Dendritic cell treated with granulocyte-macrophage colony-stimulating factor and Interleukin-4, amounts not matched to agents 40 ng/mL and 50 ng/mL, for 4 days (primary cell): ENCODE results near the gene NINJ2.

Experiments
- H3K27ac Mint-ChIP-seq: one replicate; pipeline ENCODE4 v1.8.0; 2022; ENCODE audit warnings: mild to moderate bottlenecking, mixed read lengths
- H3K27me3 Mint-ChIP-seq: one replicate; pipeline ENCODE4 v1.8.0; 2022; ENCODE audit warnings: mild to moderate bottlenecking, mixed read lengths
- H3K36me3 Mint-ChIP-seq: one replicate; pipeline ENCODE4 v1.8.0; 2022; ENCODE audit warnings: low read depth, mixed read lengths
- H3K4me1 Mint-ChIP-seq: one replicate; pipeline ENCODE4 v1.8.0; 2022; ENCODE audit warnings: low read depth, mixed read lengths
- H3K4me3 Mint-ChIP-seq: one replicate; pipeline ENCODE4 v1.8.0; 2022; ENCODE audit warnings: mild to moderate bottlenecking, moderate library complexity, mixed read lengths
- H3K9me3 Mint-ChIP-seq: one replicate; pipeline ENCODE4 v1.8.0; 2022; ENCODE audit warnings: mixed read lengths
- intact Hi-C: fragments of 100-400 bp; cut with micrococcal nuclease; formaldehyde crosslinking; loops from one replicate; pipeline ENCODE4 v1.15.0; 2022

NINJ2 gene

GRCh38 chr12:575948-576614, 87.2 kb downstream of the NINJ2 start:
- Mint-ChIP-seq H3K27me3 (peaks cover 2% of the 10 kb centered on the region), H3K4me3 (peak overlapping the region; percentile 66), H3K36me3 (no peaks in the 10 kb centered on the region), H3K27ac (peak overlapping the region; percentile 85), H3K4me1 (peaks cover 33% of the 10 kb centered on the region), H3K9me3 (no peaks in the 10 kb centered on the region)
- intact Hi-C loops, result loop anchor here (2.0 to 5.0 kb wide), 4 partner anchors 36 to 237 kb away; no protein-coding TSS in a partner anchor

DNA sequence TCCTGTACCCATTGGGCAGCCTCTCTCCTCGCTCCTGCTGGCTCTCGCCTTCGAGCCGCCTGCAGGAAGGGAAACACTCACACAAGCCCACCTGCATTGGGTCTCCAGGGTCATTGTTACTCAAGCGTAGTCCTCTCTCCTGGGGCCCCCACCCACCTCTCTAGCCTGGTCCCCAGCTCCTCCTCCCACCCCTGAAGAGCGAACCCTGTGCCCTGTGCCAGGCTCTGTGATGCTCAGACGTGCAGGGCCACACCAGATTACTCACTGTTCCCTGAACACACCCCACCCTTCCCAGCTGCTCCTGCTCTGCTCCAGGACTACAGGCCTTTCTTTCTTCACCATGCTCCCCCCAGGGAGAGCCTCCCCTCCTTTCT, 88.1 kb downstream of the NINJ2 start:
- Mint-ChIP-seq H3K4me3 (no peak overlapping the region), H3K9me3 (no peaks in the 10 kb centered on the region), H3K4me1 (peaks cover 28% of the 10 kb centered on the region), H3K27me3 (peaks cover 3% of the 10 kb centered on the region), H3K27ac (peak overlapping the region; percentile 22), H3K36me3 (no peaks in the 10 kb centered on the region)
- intact Hi-C loops, result loop anchor here (5.0 kb wide), 2 partner anchors 37 to 67 kb away; no protein-coding TSS in a partner anchor

DNA sequence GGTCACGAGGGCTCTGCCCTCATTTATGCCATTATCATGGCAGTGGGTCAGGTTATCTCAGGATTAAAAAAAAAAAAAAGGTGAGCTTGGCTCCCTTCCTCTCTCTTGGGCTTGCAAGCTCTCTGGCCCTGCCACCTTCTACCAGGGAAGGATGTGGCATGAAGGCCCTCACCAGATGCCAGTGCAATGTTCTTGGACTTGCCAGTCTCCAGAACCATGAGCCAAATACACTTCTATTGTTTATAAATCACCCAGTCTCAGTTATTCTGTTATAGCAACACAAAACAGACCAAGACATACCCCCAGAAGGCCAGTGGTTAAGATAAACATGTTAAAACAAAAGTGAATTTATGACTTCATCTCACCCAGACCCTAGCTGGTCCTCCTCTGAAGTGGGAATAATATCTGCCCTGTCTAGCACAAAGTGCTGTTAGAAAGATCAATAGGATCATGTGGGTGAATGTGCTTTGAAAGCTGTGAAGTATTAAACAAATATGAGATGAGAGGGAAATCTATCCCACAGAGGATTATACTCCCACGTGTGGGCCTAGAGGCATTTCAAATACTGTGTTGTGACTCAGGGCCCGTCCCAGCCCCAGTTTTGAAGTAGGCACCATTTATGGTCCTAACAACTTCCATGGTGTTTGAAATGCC, 88.6 kb downstream of the NINJ2 start:
- Mint-ChIP-seq H3K27ac (peak overlapping the region; percentile 22), H3K9me3 (no peaks in the 10 kb centered on the region)

DNA sequence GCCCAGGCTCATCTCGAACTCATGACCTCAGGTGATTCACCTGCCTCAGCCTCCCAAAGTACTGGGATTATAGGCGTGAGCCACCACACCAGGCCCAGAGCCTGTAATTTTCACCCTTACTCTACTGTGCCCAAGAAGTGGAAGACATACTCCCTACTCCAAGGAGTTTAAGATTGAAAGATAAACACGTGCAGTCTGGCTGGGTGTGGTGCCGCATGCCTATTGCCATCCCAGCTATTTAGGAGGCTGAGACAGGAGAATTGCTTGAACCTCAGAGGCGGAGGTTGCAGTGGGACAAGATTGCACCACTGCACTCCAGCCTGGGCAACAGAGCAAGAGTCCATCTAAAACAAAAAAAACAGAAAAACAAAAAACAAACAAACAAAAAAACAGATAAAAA, 90.0 kb downstream of the NINJ2 start:
- Mint-ChIP-seq H3K27me3 (peaks cover 4% of the 10 kb centered on the region), H3K4me3 (no peak overlapping the region)
- intact Hi-C loops, result no loop called here

More for the DNA sequence above, 88.6 kb downstream of the NINJ2 start:
- Mint-ChIP-seq H3K27me3 (peaks cover 3% of the 10 kb centered on the region), H3K36me3 (no peaks in the 10 kb centered on the region), H3K4me3 (no peak overlapping the region), H3K4me1 (peaks cover 31% of the 10 kb centered on the region)
- intact Hi-C loops, result loop anchor here (5.0 kb wide), 2 partner anchors 38 to 68 kb away; no protein-coding TSS in a partner anchor

GRCh38 chr12:572532-572899, 90.7 kb downstream of the NINJ2 start:
- Mint-ChIP-seq H3K27me3 (peaks cover 4% of the 10 kb centered on the region), H3K36me3 (no peaks in the 10 kb centered on the region), H3K4me3 (no peak overlapping the region), H3K4me1 (peaks cover 38% of the 10 kb centered on the region), H3K27ac (no peak overlapping the region), H3K9me3 (no peaks in the 10 kb centered on the region)
- intact Hi-C loops, result no loop called here

More for the DNA sequence above, 90.0 kb downstream of the NINJ2 start:
- Mint-ChIP-seq H3K27ac (no peak overlapping the region), H3K36me3 (no peaks in the 10 kb centered on the region), H3K4me1 (peaks cover 40% of the 10 kb centered on the region), H3K9me3 (no peaks in the 10 kb centered on the region)

GRCh38 chr12:571795-572531, 91.3 kb downstream of the NINJ2 start:
- no peaks in the 10 kb centered on the region for H3K36me3 Mint-ChIP-seq
- H3K9me3 Mint-ChIP-seq, result no peaks in the 10 kb centered on the region
- no peak overlapping the region for H3K27ac Mint-ChIP-seq
- peaks cover 4% of the 10 kb centered on the region for H3K27me3 Mint-ChIP-seq
- no peak overlapping the region for H3K4me3 Mint-ChIP-seq
- intact Hi-C loops, result no loop called here
- peaks cover 38% of the 10 kb centered on the region for H3K4me1 Mint-ChIP-seq

GRCh38 chr12:570921-571794, 92.1 kb downstream of the NINJ2 start:
- no peak overlapping the region for H3K27ac Mint-ChIP-seq
- H3K27me3 Mint-ChIP-seq, result peaks cover 5% of the 10 kb centered on the region
- peaks cover 31% of the 10 kb centered on the region for H3K4me1 Mint-ChIP-seq
- no peaks in the 10 kb centered on the region for H3K36me3 Mint-ChIP-seq
- intact Hi-C loops, result no loop called here
- H3K9me3 Mint-ChIP-seq, result no peaks in the 10 kb centered on the region
- no peak overlapping the region for H3K4me3 Mint-ChIP-seq

DNA sequence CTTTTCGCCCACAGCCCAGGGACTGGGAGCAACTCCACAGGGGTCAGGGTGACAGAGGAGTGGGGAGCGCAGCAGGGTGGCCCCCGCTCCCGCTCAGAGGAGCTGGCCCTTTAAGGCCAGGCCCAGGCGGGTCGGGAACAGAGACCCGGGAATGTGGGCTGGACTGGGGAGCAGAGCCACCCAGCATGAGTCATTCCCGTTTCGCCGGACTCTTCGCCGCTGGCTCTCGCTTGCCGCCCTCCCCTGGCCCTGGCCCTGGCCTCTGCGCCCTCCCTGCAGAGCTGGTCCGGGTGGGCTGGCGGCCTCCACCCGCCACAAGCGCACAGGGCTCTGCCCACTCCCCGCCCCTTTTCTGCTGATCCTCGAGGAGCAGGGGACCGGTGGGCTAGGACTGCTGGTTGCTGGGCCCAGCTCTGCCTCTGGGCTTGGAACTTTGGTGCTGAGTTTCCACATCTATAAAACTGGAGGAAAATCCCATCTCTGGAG, 92.8 kb downstream of the NINJ2 start:
- H3K36me3 Mint-ChIP-seq, result peaks cover 6% of the 10 kb centered on the region
- H3K27ac Mint-ChIP-seq, result no peak overlapping the region
- H3K27me3 Mint-ChIP-seq, result peaks cover 5% of the 10 kb centered on the region
- intact Hi-C loops, result no loop called here
- H3K9me3 Mint-ChIP-seq, result no peaks in the 10 kb centered on the region
- H3K4me1 Mint-ChIP-seq, result peaks cover 27% of the 10 kb centered on the region
- peak overlapping the region; percentile 76 for H3K4me3 Mint-ChIP-seq

DNA sequence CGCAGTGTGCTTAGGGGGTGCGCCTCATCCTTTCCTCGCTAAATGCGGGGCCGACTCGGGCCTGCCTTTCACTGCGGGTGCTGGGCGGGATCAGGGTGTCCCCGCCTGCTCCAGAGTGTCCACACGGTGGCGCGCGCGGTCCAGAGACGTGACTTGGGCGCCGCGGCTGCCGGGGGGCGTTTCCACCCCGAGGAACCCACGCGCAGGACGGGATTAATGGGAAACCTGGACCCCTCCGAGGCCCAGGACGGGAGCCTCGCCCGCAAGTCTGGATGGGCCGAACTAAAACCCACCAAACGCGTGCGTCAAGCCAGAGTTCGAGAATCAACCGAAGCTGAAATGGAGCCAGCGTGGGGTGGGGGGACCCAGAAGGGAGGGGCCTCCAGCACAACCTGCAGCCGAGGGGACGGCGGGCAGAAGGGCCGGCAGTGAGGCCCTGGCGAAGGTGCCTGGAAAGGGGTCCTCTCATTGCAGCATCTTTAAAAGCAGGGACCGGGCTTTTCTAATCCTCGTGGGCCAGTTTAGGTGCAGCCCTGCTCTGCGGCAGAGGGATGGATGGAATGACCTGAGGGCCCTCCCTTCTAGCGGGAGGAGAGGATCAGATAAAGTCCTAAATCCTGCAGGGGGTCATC, 93.3 kb downstream of the NINJ2 start:
- Mint-ChIP-seq H3K4me1 (peaks cover 32% of the 10 kb centered on the region), H3K36me3 (peaks cover 11% of the 10 kb centered on the region), H3K4me3 (peak overlapping the region; percentile 76), H3K27ac (peak overlapping the region; percentile 31), H3K27me3 (peaks cover 5% of the 10 kb centered on the region), H3K9me3 (no peaks in the 10 kb centered on the region)
- intact Hi-C loops, result loop anchor here (1.0 to 2.0 kb wide), 2 partner anchors 181 to 245 kb away; no protein-coding TSS in a partner anchor

GRCh38 chr12:569091-569676, 94.1 kb downstream of the NINJ2 start:
- H3K27ac Mint-ChIP-seq, result peak overlapping the region; percentile 31
- H3K4me3 Mint-ChIP-seq, result no peak overlapping the region
- no peaks in the 10 kb centered on the region for H3K9me3 Mint-ChIP-seq
- peaks cover 15% of the 10 kb centered on the region for H3K36me3 Mint-ChIP-seq
- H3K27me3 Mint-ChIP-seq, result peaks cover 5% of the 10 kb centered on the region
- intact Hi-C loops, result loop anchor here (1.0 to 2.0 kb wide), 2 partner anchors 182 to 246 kb away; no protein-coding TSS in a partner anchor
- H3K4me1 Mint-ChIP-seq, result peaks cover 40% of the 10 kb centered on the region

DNA sequence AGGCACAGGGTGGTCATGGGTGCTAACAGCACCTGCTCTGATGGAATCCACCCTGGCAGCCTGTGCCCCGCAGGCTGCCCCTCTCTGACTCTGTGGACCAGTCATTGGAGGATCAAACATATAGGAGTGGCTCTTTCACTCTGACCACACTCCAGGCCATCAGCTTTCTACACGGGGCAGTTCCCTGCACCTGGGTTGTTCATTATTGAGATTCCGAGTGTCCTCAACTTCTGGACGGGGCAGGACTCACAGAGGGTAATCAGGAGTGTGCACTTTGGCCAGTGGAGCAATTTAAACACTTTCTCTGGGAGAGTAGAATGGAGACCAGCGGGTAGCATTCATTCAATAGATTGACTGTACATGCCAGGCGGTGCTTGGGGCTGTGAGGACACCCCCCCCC, 94.8 kb downstream of the NINJ2 start:
- no peak overlapping the region for H3K4me3 Mint-ChIP-seq
- H3K27ac Mint-ChIP-seq, result peak overlapping the region; percentile 11
- no peaks in the 10 kb centered on the region for H3K9me3 Mint-ChIP-seq
- intact Hi-C loops, result loop anchor here (2.0 kb wide), 1 partner anchor 246 kb away; no protein-coding TSS in a partner anchor
- H3K27me3 Mint-ChIP-seq, result peaks cover 5% of the 10 kb centered on the region
- H3K4me1 Mint-ChIP-seq, result peaks cover 47% of the 10 kb centered on the region
- H3K36me3 Mint-ChIP-seq, result peaks cover 17% of the 10 kb centered on the region

GRCh38 chr12:565589-566105, 97.6 kb downstream of the NINJ2 start:
- Mint-ChIP-seq H3K36me3 (peaks cover 22% of the 10 kb centered on the region), H3K4me3 (no peak overlapping the region), H3K9me3 (no peaks in the 10 kb centered on the region), H3K4me1 (peaks cover 65% of the 10 kb centered on the region), H3K27ac (peak overlapping the region; percentile 17), H3K27me3 (peaks cover 5% of the 10 kb centered on the region)
- intact Hi-C loops, result no loop called here
